Right renal cortex interstitium (tissue), 3 donors: ENCODE results near the gene ORC2. TPM values are rescaled to one million over a fixed set of nuclear protein-coding genes. Genes with fewer than 3 reads are reported as not detected.

Experiments
- DNase-seq, 3 donors: peaks; one replicate each; pipeline ENCODE4 v3.0.0-alpha.2; 2013; ENCODE audit warnings: low read depth in 3 of 3, low spot score in 2 of 3
- polyA plus RNA-seq, 3 donors: library from polyadenylated mRNA; unstranded; fragments of 120-200 nt; gene quantifications; one replicate each; pipeline ENCODE4 v1.2.1, GENCODE V29; 2013; ENCODE audit not compliant: insufficient read length in 3 of 3

The ORC2 gene
- polyA plus RNA-seq, 3 donors, result 29.8 to 31.8 (median 31.2) TPM

DNA sequence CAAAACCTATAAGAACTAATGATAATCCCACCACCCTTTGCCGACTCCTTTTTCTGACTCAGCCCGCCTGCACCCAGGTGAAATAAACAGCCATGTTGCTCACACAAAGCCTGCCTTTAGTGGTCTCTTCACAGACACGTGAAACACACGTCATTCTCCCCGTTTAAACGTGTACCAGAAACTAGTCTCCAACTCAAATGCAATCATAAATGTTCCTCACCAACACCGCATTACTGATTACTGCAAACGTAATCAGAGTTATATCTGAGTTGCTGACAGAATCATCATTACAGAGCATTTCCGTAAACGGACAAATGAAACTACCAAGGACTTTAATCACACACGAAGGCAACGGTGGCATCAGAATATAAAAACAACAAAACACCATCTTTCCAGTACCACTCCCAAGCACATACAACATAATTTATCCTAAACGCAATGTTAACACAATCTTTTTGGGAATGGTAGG is 100.9 kb downstream of the ORC2 start:
- no peak for DNase-seq

DNA sequence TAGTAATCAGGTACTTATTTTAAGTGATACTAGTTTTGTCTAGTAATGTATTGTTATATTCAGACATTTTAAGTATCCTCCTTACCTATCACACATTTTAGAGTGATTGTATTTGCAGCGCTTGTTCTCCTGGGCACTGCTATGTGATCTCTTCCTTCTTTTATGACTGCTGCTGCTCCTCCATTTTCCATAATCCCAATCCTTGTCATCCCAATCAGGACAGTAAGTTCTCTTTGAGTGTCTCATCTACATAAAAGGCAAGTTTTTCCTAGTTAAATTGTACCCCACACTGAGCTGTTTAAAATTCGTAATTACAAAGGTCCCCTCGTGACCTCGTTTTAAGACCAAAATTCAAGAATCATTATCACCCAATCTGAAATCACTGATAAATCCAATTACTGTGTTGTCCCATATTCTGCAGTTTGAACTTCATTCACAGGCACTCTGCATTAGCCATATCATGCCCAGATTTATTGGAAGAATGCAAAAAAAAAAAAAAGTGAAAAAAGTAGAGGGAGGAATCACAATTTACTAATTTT is 101.8 kb downstream of the ORC2 start:
- DNase-seq, result no peak

DNA sequence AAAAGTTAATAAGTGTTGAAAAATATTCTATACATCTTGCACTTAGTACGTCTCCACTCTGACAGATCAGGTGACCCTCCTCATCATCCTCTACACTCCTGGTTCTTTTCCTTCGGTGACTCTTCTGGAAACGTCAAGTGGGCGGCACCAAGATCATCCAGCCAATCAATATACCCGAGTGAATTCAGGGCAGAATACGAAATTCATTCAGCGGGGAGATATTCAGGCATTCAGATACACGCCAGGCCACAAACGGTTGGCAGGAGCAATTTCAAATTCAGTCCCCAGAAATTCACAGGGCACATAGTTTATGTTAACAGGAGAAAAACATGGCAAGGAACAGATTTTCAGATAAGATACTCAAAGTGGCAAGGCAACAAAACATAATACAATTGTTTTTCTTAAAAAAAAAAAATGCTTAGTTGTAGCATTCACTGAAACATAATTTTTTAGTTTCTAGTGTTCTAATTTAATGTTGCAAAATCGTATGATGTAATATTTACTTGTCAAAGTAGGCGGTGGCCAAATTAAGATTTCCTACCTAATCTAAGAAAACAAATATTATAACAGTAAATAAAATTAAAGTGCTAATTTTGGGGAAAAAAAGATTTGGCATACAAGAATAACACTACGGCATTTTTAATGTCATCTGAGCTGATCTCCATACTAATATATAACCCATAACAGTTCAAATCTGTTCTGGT is 103.2 kb downstream of the ORC2 start:
- no peak for DNase-seq

Other genes starting within 250 kb of the ORC2 start
- gene BZW1, start 151.8 kb downstream of the ORC2 start, polyA plus RNA-seq, result 100 to 1,000 TPM; 271 to 294 (median 292) TPM
- gene CLK1, start 99.0 kb downstream of the ORC2 start, polyA plus RNA-seq, result 100 to 1,000 TPM; 284 to 317 (median 293) TPM
- gene PPIL3, start 74.6 kb downstream of the ORC2 start, polyA plus RNA-seq, result 10 to 100 TPM; 59.3 to 80.2 (median 69.8) TPM
- gene NIF3L1, start 74.3 kb downstream of the ORC2 start, polyA plus RNA-seq, result 10 to 100 TPM; 51.9 to 53.6 (median 52.6) TPM
- gene HYCC2, start 108.0 kb upstream of the ORC2 start, polyA plus RNA-seq, result 10 to 100 TPM; 13.3 to 13.5 (median 13.5) TPM
- 100 to 1,000 TPM; 131 to 137 (median 132) TPM for gene NDUFB3, start 108.3 kb upstream of the ORC2 start, polyA plus RNA-seq
- gene CFLAR, start 152.5 kb upstream of the ORC2 start, polyA plus RNA-seq, result 10 to 100 TPM; 50.2 to 55.3 (median 52.8) TPM
- 1 to 10 TPM; 7.2 to 8.0 (median 8.0) TPM for gene CASP10, start 219.5 kb upstream of the ORC2 start, polyA plus RNA-seq